ENCODE results near the gene PRKD1.

PRKD1 gene

DNA sequence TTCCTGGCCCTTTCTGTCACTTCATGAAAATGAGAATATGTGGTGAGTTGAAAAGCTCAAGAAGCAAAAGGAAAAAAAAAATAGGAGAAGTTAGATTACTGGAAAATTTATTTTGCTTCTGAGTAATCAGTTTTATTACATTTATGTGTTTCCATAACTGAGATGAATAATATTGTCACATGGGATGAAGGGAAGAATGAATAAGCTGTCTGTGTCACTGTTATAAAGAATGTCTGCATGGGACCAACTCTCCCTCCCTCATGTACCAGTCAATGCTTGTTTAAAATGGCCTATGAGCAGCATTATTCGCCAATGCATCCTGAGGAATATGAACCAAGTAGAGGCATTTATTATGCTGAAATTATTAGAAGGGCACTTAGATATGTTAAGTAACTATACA lies 246.3 kb downstream of the PRKD1 start:
- no peak for DNase-seq (ENCODE audit: low read depth in 2 of 2)

DNA sequence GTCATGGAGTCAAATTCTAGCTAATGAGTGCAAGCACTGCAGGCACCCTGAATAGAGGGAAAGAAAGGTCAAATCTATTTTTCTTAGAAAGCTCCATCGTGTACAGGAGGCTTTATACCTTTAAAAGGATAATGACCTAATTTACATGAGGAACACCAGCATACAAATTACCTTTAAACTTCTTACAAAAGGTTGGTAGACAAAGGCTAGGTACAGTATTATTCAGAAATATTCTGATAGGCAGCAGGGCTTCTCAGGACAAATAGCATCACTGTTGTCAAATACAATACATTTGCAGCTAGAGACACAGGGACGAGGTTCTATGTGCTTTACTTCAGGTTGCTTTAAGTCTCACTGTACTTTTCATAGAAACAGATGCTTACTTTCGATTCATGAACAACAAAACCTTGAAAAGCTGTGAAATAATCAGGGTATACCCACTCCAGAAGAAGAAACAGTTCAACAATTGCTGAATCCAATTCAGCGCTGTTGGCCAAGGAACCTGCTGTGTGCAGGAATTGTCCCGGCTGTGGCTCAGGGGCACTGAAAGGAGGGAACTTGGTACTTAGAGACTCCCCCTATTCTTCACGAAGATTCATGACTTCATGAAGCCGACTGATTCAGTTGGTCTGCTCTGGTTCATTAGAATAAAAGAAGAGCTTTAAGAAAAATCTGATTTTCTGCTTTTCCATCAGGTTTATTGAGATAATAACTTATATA lies 252.9 kb downstream of the PRKD1 start:
- no peak for DNase-seq (ENCODE audit: low read depth in 2 of 2)

DNA sequence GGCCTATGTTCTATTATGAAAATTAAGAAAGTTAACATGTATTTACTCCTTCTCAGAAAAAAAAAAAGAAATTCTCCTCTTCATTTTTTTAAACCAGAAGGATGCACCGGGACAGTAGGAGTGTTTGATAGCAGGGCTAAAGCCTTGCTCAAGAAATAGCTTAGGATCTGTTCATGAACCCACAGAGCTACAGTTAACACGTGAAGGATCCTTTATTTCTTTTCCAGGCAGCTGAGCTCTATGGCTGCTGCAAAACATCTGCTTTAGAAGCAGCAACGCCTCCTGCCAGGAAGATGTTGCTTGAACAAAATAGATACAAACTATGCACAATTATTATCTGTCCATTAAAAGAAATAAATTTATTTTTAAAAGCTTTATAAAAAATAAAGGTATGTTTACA lies 254.8 kb downstream of the PRKD1 start:
- no peak for DNase-seq (ENCODE audit: low read depth in 2 of 2)

DNA sequence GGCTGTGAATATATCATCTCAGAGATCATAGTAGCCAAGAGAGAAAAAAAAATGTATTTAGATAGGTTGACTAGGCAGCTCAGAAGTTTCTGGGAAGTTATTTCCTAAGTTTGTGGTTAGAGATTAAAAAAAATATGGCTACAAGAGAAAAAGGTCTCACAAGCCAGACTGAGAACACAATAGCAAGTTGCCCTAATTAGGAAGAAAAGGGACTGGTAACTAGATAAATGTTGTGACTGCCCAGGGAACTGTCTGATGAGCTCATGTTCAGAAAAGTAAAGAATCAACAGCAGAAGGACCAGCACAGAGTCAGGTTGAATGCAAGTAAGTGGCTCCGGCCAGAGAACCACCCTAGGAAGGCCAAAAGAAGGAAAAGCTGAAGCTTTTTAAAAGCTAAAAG lies 256.6 kb downstream of the PRKD1 start:
- DNase-seq (ENCODE audit: low read depth in 2 of 2) = no peak

DNA sequence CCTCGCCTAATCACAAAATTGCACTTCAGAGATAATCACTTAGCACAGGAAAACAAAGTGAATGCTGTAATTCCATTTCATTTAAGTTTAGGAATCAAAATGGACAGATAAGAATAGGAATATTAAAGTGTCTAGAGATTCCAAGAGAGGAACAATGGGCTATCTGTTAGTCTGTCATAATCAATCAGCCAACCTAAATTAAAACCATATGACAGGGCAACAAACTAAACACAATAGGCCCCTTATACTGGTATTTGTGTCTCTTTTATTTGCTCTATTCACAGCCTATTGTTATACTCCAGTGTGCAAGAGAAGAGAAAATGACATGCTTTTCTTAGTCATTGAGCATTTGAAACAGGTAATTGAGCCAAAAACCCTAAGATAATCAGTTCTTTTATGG lies 259.4 kb downstream of the PRKD1 start:
- no peak for DNase-seq (ENCODE audit: low read depth in 2 of 2)

DNA sequence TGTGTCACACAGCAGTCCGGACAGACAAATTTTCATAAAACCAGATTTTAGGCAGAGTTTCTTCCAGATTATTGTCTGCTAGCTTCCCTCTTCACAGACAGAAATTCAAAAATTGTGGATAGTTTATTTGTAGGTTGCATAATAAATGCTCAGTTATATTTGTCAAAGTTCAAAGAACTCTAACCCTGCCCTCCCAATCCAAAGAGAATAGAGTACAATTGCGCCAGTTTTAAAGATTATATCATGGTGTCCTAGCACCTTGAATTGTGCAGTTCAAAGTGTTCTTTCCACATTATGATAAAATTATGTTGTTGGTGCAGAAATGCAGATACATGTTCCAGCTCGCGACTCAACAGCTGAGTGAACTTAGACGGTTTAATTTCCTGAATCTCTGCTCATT lies 263.1 kb downstream of the PRKD1 start:
- DNase-seq (ENCODE audit: low read depth in 2 of 2) = no peak

DNA sequence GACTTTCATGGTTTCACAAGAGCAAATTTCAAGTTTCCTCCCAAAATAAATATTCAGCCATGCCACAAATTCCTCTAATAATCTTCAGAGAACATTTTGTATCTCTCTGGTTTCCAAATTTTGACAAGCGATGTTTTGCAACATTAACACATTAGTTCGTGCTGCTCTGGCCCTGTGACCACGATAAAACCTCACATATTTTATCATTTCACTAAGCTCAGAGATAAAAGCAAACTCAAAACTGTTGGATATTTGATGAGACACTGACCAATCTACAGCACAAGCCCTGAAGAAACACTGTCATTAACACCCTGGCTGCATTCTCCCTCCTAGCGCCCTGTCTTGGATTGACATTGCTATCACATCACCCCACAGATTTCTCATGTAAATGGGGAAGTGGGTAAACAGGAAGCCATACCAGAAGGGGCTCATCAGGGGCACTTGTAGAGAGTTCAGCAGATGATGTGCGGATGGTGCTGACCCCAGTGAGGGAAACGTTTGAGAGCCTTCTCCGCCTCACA lies 264.3 kb downstream of the PRKD1 start:
- no peak for DNase-seq (ENCODE audit: low read depth in 2 of 2)

DNA sequence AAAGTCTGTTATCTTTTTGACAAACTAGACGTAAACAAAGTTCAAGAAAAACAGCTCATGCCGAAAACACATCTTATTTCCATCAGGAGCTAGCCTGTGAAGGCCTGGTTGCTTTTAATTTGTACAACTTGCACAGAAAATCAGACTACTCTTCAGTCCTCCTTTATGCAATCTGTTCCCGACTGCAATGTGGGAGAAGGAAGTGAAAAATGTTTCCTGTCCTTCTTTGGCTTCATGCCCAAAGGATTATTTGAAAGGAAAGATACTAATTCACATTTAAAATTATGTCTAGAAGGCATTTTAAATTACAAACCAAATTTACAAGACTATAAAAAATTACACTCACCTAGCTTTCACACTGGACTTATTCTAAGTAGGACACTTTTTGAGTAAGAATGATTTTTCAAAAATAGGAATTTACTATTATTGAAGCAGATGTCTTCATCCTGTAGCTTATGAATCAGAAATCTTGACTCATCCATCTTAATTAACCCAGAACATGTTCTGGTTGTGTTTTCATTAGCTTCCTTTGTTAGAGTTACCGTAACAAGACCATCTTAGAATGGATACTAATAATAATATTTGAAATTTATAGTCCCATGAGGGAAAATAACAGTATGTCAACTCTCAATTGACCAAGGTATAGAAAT lies 272.6 kb downstream of the PRKD1 start:
- DNase-seq (ENCODE audit: low read depth in 2 of 2) = no peak

DNA sequence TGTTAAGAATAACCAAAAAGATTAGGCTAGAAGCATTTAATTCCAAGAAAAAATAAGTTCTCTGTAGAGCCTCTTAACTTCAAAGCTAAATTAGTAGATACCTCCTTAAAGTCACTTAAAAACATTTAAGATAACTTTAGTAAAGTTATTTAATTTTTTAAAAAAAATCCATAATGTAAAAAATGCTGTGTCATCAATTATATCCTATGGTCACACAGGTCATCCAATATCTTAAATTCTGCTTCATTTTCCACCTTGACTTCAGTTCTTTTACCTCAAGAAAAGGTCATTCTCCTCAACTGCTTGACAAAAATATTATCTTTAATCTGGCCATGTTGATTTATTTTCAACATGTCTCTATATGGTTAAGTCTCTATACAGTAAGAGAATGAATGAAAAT lies 274.3 kb downstream of the PRKD1 start:
- no peak for DNase-seq (ENCODE audit: low read depth in 2 of 2)

DNA sequence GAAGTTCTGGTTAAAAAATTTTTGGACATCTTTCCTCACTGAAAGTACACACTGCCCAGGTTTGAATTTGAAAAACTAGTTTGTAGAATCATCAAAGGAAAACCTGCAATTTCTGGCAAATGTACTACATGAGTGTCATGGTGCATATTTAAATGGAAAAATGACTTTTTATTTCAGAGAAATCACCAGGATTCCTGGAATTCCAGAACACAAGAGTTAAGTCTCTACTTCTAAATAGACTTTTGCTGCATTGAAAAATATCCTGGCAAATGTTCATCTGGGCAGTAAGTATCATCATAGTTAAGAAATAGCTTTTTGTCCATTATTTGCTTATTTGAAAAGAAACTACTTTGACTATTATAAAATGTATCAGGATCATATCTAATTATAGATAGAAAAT lies 275.1 kb downstream of the PRKD1 start:
- no peak for DNase-seq (ENCODE audit: low read depth in 2 of 2)

DNA sequence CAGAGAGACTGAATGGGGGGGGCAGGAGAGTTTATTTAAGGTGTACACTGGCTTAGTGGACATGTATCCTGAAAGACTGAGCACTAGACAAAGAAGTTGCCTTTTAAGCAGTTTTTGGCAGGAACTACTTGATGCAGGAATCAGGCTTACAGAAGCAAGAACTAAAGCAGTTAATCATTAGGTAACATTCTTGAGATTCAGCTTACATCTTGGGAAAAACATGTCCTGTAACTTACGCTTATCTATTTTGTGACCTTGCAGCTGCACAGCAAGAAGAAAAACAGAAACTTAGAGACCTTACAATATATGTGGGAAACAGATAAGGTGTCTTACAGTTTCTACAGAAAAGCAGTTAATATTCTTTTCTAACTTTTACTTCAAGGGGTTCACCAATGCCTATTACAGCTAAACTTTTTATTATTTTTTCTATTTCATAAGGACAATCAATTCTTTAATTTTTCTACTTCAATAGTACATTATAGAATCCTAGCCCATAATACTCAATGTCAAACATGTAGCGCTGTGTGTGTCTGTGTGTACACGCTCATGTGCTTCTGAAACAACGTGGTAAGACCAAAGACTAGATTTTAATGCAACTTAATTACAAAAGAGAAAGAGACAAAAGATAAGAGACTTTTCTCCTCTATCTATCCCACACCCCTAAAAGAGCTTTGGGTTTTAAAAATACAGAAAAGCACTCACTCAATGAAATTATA lies 276.9 kb downstream of the PRKD1 start:
- DNase-seq (ENCODE audit: low read depth in 2 of 2) = no peak

DNA sequence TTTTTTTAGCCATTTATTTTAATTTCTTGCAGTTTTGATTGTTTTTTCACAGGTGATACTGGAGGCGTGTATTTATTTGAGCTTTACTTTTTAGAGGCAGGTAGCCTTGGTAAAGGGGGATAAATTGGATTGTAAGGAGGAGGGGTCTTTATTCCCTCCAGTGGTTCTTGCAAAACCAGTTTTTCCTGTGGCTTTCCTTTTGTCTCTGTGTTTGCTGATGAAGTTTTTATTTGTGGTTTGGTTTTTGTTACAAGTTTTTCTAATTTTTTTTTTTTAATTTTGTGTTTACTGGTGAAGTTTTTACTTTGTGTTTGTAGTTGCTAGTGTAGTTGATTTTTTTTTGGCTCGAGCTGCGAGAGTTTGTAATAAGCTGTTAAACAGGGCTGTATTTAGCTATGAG lies 278.5 kb downstream of the PRKD1 start:
- DNase-seq (ENCODE audit: low read depth in 2 of 2) = no peak

DNA sequence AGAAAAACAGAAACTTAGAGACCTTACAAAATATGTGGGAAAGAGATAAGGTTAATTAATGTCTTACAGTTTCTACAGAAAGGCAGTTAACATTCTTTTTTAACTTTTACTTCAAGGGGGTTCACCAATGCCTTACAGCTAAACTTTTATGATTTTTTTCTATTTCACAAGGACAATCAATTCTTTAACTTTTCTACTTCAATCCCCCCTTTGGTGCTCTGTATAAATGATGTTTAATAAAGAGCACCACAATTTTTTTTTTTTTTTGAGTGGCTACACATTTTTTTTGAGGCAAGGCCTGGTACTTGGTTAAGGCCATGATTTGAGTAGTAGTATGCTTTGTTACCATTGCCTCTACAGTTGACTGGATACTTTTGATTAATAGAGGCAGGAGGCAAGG lies 279.6 kb downstream of the PRKD1 start:
- DNase-seq (ENCODE audit: low read depth in 2 of 2) = no peak

DNA sequence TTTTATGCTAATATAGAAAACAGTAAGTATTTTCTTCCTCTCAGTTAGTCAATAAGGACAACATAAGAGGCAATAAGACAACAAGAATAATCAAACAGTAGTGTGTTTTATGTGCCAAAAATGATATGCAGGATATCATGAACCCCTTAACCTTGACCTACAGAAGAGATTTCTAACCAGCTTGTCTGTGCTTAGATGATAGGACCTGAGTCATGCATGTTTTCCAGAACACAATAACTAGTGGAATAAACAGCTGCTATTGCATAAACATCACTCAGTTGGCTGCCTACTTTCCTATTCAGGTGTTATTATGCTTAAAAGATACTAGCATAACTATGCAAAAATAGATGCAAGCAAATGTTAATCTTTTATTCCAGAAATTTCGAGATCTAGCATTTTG lies 282.5 kb downstream of the PRKD1 start:
- DNase-seq (ENCODE audit: low read depth in 2 of 2) = no peak

DNA sequence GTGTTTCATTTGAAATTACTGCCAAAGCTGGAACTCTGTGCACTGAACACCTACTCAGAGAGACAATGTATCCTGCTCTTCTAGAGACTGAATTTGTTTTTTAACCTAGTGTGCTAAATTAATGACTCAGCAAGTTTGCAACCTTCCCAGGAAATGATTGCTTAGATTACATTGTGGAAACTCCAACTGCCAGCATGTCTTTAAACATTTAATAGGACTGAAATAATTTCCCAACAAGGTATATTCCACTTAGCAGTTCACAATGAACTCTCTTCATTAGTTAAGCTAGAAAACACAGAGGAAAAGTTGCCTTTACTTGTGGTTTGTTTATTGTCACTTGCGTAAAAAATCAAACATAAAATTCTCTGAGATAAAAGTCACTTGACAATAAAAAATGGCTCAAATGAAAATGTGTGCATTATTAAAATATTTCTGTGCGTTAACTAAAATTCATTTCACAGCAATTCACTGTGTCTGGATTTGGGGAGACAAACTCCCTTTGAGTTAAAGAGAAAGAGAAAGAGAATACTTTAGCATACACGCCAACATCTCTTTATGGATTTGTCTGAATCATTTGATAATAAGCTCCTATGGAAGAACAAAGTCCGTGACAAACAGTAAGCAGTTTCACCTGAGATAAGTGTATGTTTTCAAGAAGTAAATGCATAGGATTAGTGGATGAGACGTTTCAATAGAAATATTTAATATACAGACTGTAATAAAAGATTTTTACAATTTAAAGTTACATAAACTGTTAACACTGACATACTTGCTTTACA lies 284.0 kb downstream of the PRKD1 start:
- DNase-seq (ENCODE audit: low read depth in 2 of 2) = no peak

DNA sequence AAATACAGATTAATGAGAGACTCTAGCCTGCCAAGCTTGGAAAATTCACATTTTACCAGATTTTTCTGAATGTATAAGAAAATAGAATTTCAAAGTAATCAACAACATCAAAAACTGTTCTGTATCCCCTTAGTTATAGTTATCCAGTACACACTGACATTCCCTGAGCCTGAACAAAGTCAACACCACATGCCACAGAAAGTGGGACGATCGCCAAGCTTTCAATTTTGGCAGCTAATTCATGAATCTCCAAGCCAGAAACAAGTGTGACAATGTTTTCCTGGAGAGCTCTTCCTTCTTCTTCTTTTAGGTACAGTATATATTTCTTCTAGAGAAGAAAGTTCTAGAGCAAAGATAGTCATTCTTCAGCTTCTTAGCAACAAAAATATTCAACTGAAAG lies 290.2 kb downstream of the PRKD1 start:
- DNase-seq (ENCODE audit: low read depth in 2 of 2) = no peak

DNA sequence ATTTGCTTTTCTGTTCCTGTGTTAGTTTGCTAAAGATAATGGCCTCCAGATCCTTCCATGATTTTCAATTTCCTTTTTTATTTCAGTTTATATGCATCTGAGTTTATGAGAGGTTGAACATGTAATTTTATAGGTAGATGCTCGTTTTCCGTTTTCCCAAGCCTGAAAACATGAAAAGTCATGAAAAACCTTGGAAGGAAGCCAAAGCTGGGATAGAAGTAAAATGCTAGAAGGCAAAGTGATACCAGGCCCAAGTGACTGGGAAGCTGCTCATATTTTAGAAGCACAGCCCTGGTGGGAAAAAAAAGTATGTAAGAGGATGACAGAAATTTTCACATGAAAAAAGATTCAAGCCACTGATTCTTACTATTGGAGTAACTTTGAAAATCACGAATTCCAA lies 290.8 kb downstream of the PRKD1 start:
- DNase-seq (ENCODE audit: low read depth in 2 of 2) = no peak

DNA sequence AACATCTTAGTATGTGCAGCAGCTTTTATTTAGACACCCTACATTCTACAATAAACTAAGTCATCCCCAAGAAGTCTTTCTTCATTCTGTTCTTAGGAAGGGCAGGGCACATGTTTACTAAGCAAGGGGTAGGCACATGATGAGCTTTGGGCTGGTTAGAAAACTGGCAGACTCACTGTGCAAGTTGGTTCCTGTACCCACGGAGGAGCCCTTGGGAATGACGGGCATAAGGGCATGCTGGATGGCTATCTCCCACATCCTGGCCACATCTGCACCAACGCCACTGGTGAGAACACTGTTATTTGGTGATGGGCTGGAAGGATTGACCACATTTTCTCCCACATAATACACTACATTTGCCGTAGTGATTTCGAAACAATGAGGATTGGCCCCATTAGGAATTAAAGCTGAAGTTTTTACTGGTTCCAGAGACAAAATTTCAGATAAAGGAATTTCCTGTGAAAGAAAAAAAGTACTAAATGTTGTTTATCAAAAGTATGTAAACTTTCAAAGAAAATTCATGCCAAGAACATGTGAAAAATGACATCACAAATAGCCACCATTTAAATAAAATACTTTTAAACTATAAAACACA lies 297.0 kb downstream of the PRKD1 start:
- DNase-seq (ENCODE audit: low read depth in 2 of 2) = no peak

DNA sequence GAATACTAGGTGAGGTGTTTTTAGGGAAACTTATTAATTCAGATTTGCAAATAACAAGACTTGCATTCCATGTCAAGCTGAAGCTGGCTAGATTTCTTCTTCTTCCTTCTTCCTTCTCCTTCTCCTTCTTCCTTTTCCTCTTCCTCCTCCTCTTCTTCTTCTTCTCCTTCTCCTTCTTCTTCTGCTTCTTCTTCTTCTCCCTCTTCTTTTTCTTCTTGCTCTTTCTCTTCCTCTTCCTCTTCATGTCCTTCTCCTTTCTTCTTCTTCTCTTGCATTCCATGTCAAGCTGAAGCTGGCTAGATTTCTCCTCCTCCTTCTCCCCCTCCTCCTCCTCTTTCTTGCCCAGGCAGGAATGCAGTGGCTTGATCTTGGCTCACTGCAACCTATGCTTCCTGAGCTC lies 297.8 kb downstream of the PRKD1 start:
- DNase-seq (ENCODE audit: low read depth in 2 of 2) = no peak

DNA sequence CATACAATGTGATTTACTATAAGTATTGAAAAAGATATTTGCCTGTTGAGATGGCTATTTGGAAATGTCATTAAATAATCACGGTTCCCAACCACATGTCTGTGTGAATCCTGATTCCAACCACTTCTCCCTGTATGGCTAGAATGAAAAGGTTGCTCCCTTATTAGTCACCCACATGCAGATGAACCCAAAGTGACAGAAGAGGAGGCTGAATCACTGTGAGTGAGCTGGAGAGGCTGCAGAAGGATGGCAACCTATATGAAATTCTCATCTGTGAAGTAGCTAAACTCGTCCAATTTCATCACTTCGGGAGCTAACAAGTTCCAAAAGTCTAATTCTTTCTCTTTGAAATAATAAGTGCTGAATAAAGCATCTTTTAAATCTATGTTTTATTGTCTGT lies 300.5 kb downstream of the PRKD1 start:
- DNase-seq (ENCODE audit: low read depth in 2 of 2) = no peak

DNA sequence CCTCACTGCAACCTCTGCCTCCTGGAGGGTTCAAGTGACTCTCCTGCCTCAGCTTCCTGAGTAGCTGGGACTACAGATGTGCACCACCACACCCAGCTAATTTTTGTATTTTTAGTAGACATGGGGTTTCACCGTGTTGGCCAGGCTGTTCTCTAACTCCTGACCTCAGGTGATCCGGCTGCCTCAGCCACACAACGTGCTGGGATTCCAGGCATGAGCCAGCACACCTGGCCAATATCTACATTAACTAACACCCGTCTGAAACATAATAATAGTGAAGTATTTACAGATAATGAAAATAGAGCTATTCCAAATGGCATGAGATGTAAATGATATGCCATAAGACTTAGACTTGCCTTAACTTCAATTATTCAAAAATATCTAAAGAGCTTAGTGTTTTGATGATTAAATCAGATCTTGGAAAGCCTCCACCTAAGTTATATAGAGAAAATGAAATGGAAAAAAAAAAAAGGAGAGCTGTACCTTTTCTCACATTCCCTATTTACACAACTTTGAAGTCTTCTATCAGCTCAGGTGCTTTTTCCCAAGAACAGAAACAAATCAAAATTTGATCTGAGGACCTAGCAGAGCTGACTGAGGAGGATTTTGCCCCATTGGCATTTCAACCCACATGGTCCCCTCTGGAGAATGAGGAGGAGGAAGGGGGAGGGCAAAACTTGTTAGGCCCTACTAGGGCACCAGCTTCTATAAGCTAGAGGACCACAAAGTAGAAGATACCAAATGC lies 309.2 kb downstream of the PRKD1 start:
- DNase-seq (ENCODE audit: low read depth in 2 of 2) = no peak

All from stimulated activated CD8-positive, alpha-beta memory T cell treated with anti-CD3 and anti-CD28 coated beads, Interleukin-15, amount 100 ng/mL, for 48 hours (primary cell).